ENCODE data around the gene C8G.

The C8G gene

DNA sequence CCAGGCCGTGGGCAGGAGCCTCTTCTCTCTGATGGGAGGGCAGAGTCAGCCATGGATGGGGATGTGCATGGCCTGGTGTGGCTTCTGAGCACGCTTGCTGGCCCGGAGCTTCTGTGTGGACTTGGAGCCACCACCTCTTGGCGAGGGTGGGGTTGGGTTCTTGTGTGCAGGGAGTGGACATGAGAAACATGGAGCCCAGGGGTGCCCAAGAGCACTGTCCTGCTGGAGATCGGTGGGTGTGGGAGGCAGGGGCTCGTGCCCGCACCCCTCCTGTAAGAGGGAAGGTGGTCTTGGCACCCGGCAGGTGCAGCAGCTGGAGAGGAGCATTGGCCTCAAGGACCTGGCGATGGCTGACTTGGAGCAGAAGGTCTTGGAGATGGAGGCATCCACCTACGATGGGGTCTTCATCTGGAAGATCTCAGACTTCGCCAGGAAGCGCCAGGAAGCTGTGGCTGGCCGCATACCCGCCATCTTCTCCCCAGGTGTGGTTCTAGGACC lies 24.3 kb upstream of the C8G start:
- DNase-seq (ENCODE audit: low read depth), result no peak

DNA sequence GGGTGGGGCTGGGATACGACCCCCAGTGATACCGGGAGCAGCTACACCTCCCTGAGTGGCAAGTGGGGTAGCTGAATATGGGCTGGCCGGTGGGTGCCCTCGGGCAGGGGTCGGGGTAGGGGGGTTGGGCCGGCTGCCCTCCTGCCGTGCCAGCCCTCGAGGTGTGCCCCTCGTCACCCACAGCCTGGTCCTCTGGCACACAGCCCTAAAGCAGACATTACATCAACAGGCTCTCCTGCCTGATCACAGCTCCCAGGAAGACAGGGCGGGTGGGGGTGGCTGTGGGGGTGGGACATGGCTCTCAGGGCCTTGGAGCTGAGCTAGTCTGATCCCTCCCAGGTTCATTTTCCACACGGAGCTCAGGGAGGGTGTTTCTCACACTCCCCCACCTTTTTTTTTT lies 23.7 kb upstream of the C8G start:
- no peak for DNase-seq (ENCODE audit: low read depth)

DNA sequence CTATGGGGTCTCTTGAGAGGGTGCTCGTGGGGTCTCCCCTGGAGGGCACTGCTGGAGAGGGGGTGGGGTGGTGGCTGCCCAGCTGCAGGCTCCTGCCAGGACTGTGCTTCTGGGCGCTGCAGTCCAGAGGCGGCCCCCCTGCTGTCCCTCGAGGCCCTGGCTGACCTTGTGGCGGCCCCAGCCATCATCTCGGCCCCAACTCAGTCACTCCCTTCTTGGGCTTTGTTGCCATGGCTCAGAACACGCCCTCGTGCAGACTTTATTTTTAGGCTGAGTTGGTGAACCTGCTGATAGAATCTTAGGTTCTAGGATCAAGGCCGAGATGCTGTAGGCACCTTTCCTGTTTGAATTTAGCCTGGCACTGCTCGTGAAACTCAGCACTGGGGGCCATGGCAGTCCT lies 23.3 kb upstream of the C8G start:
- no peak for DNase-seq (ENCODE audit: low read depth)

DNA sequence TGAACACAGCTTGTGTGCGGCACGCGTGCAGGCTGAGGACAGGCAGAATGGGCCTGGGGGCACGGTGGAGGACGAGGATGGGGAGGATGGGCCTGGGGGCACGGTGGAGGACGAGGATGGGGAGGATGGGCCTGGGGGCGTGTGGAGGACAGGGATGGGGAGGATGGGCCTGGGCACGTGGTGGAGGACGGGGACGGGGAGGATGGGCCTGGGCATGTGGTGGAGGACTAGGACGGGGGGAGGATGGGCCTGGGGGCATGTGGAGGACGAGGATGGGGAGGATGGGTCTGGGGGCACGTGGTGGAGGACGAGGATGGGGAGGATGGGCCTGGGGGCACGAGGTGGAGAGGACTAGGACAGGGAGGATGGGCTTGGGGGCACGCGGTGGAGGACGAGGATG lies 22.5 kb upstream of the C8G start:
- DNase-seq (ENCODE audit: low read depth), result no peak

DNA sequence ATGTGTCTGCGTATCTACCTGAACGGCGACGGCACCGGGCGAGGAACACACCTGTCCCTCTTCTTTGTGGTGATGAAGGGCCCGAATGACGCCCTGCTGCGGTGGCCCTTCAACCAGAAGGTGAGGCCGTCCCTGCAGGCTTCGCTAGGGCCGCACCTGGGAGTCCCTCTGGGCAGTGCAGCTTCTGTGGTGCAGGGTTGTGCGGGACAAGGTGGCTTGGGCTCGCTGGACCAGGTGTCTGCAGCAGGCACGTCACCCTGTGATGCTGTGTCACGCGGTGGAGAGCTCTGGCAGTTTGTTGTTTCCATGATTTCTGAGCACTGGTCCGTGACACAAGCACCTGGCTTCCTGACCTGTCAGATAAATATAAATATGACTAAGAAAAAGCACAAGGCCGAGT lies 21.2 kb upstream of the C8G start:
- DNase-seq (ENCODE audit: low read depth), result no peak

DNA sequence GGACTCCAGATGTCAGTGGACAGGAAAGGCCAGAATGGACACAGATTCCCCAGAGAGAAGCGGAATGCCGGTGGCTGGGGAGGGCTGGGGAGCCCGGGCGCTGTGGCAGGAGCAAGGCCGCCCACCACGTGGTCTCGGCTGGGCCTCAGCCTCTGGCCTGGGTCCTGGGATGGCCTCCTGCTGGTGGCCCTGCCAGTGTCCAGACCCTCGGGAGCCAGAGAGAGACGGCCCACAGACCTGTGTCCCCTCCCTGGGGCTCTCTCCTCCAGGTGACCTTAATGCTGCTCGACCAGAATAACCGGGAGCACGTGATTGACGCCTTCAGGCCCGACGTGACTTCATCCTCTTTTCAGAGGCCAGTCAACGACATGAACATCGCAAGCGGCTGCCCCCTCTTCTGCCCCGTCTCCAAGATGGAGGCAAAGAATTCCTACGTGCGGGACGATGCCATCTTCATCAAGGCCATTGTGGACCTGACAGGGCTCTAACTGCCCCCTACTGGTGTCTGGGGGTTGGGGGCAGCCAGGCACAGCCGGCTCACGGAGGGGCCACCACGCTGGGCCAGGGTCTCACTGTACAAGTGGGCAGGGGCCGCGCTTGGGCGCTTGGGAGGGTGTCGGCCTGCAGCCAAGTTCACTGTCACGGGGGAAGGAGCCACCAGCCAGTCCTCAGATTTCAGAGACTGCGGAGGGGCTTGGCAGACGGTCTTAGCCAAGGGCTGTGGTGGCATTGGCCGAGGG lies 19.5 kb upstream of the C8G start:
- DNase-seq (ENCODE audit: low read depth), result no peak

DNA sequence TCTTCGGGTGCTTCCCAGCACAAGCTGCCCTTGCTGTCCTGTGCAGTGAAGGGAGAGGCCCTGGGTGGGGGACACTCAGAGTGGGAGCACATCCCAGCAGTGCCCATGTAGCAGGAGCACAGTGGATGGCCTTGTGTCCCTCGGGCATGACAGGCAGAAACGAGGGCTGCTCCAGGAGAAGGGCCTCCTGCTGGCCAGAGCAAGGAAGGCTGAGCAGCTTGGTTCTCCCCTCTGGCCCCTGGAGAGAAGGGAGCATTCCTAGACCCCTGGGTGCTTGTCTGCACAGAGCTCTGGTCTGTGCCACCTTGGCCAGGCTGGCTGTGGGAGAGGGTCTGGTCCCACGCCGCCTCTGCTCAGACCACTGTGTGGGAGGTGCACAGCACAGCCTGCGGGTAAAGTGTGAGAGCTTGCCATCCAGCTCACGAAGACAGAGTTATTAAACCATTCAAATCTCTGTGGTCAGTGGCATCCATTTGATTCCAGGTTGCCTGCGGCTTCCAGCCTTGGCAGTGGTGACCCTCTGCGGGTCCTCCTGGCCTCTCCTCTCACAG lies 18.8 kb upstream of the C8G start:
- DNase-seq (ENCODE audit: low read depth), result no peak

DNA sequence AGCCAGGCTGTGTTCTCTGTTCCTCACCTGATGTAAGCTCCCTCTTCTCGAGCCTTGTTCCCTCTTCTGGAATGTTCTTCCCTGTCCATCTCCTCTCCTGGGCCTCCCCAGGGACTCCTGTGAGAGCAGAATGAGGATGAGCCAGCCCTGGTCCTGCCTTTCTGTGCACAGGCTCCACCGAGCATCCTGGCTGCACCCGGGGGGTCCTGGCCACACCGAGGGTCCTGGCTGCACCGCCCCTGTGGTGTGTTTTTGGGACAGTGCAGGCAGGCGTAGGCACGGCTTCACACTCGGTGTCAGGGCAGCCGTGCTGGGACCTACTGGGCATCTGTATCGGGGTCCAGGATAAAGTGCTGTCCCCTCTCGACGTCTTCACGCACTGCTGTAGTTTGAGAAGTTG lies 18.3 kb upstream of the C8G start:
- no peak for DNase-seq (ENCODE audit: low read depth)

DNA sequence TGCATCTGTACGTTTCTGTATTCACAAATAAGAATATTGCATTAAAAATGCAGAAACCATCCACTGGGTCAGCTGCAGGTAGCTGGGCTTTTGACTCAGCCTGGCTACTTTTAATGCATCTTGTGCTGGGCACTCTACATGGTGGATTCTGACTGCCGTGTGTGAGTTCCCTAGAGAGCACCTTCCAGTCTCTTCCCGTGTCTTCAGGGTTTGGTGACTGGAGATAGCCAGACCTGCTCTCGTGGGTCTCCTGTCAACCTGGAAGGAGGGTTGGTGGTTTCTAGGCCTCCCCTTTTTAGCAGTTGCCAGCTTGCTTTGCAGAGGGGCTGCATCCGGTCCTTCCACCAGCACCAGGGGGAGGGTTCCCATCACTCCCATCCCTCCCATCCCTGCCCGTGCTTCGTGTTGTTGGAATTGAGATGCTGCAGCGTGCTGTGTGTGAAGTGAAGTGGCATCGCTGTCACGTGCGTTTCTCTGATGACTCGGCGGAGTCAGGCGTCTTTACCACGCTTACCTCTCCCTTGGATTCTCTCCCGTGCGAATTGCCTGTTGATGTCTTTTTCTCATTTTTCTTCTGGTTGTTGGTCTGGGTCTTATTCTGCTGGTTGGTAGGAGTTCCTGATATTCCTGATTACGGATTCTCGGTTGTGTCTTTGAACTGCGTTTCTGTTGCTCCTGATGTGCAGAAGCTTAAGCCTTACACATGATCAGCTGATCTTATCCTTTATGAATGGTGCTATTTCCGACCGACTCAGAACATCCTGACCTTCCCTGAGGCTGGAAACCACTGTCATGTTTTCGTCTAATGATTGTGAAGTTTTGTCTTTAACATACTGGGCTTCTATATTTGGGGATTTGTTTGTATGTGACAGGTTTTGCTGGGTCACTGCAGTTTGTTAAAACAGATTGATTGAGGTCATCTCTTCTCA lies 17.4 kb upstream of the C8G start:
- no peak for DNase-seq (ENCODE audit: low read depth)

DNA sequence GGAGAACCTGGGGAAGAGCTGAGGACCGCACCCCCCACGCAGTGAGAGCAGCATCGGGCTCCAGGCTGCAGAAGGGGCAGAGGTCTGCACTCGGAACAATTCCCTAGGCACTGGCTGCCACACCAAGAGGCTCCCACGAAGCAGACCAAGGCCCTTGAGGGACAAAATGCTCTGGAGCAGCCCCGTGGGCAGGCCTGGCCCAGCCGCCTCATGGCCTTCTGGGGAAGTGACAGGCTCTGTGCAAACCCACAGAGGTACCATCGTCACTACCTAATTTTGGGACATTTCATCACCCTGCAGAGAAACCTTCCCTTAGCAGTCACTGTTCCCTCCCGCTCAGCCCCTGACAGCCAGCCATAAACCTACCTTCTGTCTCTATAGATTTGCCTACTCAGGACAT lies 16.5 kb upstream of the C8G start:
- DNase-seq (ENCODE audit: low read depth), result no peak

DNA sequence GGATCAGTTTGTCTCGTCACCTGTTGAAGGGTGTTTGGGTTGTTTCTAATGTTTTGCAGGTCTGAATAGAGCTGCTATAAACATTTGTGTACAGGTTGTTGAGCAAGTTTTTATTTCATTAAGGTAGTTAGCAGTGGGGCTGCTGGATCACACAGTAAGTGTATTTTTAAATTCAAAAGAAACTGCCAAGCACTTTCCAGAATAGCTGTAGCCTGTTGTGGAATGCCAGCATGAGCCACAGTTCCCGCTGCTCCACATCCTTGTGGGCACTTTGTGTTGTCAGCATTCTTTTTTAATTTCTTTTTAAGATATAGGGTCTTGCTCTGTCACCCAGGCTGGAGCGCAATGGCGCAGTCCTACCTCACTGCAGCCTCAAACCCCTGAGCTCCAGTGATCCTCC lies 15.0 kb upstream of the C8G start:
- no peak for DNase-seq (ENCODE audit: low read depth)

DNA sequence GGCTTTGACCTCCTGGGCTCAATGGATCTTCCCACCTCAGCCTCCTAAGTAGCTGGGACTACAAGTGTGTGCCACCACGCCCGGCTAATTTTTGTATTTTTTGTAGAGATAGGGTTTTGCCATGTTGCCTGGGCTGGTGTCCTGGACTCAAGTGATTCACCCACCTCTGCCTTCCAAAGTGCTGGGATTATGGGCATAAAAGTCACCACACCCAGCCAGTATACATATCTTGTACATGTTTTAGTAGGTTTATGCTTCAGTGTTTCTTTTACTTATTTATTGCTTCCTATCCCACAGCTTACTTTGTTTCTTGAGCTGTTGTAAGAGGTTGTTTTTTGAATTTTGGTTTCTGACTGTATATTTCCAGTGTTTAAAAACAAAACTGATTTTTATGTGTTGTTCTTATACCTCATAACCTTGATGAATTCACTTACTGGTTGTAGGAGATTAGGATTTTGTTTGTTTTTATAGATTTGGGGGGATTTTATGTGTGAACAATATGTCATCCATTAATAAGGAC lies 13.4 kb upstream of the C8G start:
- no peak for DNase-seq (ENCODE audit: low read depth)

DNA sequence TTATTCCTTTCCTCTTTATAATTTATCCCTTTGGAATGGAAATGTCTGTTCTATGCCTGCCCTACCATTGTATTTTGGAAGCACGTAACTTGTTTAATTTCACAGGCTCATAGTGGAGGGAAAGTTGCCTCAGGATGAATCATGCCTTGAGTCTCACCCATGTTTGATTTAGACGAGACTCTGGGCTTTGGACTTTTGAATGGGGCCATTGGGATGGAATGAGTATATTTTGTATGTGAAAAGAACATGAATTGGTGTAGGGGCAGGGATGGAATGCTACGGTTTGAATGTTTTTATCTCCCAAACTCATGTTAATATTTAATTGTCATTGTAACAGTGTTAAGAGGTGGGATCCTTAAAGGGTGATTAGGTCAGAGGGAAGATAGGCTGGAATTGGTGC lies 10.8 kb upstream of the C8G start:
- DNase-seq (ENCODE audit: low read depth), result no peak

DNA sequence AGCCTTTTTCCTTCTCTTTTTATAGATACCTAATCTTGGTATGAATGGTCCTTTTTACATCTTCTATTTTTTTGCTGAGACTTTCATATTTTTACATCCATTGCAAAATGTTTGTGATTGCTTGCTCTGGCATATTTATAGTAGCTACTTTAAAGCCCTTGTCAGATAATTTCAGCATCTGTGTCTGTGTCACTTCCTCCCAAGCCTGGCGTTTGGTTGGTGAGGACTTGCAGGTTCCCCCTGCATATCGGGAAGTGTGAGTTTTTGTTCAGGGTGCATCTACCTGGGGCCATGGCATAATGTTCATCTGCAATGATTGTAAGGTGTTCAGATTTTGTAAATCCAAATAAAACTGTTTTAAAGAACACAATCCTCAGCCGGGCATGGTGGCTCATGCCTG lies 9.4 kb upstream of the C8G start:
- no peak for DNase-seq (ENCODE audit: low read depth)

DNA sequence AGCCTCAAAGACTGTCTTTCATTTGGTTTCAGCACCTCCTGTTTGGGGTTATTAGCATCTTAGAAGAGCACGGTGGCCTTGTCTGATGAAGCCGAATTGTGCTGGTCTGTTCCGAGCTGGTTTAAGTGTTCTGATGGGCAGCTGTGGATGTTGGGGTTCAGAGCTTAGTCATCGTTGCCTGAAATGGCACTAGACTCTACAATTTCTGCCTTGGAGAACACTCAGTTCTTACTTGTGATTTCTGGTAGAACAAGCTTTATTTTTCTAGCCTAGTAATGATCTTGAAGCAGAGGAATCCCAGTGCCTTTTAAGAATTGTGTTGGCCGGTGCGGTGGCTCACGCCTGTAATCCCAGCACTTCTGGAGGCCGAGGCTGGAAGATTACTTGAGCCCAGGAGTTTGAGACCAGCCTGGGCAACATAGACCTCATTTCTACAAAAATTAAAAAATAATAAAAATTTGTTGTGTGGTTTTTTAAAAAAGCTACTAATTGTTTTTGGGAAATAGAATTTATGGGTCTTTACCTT lies 8.3 kb upstream of the C8G start:
- DNase-seq (ENCODE audit: low read depth), result no peak

DNA sequence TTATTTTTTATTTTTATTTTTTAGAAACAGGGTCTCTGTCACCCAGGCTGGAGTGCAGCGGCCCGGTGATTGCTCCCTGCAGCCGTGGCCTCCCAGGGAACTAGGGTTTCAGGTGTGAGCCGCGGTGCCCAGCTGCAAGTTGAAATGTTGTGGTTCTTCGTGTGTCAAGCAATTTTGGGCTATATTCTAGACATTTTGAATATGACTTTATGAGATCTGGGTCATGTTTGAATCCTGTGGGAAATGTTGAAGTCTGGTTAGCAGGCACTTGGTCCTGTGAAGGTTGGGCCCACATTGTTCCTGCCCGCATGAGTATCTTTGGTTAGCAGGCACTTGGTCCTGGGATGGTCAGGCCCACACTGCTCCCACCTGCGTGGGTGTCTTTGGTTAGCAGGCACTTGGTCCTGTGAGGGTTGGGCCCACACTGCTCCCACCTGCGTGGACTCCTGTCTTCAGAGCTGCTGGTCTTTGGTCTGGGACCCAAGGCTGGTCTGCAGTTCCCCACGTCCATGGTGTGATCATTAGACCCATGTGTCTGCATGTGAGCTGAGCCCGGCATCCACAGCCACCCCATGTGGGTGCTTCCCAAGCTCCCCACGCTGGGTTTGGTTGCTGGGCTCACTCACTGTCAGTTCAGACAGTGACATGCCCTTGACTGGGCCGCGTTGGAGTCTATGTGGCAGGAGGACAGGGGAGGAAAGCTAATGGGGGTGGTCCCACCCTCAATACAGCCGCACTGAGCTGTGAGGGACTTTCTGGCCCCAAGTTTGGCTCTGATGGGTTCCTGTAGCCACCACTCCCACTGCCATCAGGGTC lies 7.6 kb upstream of the C8G start:
- DNase-seq (ENCODE audit: low read depth), result no peak

DNA sequence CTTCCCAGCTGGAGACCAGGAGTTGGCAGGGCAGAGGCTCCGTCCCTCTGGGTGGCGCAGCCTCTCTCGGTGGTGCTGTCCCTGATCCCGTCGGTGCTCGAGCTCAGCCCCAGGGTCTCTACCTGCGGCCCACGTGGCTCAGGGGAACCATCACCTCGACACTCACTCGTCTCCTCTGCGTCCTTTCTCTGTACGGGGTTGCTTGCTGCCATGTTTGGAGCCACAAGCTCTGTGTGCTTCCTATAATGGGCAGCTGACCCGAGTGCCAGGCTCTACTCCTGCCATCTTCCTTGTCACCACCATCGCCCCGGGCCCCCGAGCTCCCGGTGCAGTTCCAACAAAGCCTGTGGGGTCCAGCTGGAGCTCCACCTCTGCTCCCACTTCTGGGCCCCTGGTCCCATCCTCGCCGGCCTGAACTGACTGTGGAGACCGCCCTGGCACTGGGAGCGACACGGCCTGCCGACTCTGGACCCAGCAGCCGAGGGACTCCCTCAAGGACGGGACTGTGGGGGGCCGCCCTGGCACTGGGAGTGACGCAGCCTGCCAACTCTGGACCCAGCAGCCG lies 5.5 kb upstream of the C8G start:
- no peak for DNase-seq (ENCODE audit: low read depth)

DNA sequence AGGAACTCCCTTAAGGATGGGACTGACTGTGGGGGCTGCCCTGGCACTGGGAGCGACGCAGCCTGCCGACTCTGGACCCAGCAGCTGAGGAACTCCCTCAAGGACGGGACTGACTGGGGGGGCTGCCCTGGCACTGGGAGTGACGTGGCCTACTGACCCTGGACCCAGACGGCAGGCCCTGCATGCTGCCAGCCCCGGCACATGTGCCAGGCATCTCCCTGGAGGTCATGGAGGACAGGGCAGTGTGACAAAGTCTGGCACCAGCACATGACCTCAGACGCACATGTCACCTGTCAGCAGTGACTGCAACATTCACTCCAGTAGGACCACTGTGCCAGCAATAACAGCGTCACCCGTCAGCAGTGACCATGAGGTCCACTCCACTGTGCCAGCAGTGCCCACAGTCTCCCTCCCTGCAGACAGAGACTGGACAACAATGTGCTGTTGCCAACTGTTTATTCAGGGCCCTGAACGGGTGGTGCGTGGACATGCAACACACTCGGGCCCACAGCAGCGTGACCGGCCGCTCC lies 5.0 kb upstream of the C8G start:
- DNase-seq (ENCODE audit: low read depth), result no peak

DNA sequence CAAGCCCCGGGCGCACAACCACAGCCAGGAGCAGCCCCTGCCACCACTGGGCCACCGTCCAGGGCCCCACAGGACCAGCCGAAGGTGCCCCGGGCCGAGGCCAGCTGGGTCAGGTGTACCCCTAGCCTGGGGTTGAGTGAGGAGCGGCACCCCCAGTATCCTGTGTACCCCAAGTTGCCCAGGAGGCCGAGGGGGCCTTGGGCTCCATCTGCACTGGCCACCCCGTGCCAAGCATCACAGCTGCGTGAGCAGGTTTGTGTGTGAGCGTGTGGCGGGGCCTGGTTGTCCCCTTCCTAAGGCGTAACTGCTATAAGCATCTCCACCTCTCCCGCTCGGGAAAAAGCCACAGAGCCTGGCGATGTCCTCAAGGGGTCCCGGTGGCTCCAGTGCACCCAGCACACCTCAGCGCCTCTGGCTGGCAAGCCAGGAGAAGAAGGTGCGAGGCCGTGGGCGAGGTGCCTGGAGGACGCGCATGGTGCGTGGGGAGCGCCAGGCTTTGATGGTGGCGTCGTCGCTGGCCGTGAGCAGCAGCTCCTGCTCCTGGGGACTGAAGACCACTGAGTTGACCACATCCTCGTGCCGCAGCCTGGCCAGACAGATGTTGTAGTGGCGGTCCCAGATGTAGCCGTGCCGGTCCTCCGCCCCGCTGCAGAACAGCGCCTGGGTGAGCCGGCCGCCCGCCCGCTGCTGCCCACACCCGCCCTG lies 4.4 kb upstream of the C8G start:
- DNase-seq (ENCODE audit: low read depth), result no peak

Data from stimulated activated CD8-positive, alpha-beta memory T cell treated with anti-CD3 and anti-CD28 coated beads, Interleukin-12 subunit alpha, Interleukin-12 subunit beta, amount 100 ng/mL, for 1 hour (primary cell).